ENCODE data around the gene HIGD1A. TPM values are rescaled to one million over a fixed set of nuclear protein-coding genes. Genes with fewer than 3 reads are reported as not detected.

HIGD1A gene
- total and polyA plus RNA-seq, 9 of the 15 experiments (the other 6 are each of a cell fraction or from before 2014, with no cell fraction given), result 165 to 1,185 (median 333) TPM

DNA sequence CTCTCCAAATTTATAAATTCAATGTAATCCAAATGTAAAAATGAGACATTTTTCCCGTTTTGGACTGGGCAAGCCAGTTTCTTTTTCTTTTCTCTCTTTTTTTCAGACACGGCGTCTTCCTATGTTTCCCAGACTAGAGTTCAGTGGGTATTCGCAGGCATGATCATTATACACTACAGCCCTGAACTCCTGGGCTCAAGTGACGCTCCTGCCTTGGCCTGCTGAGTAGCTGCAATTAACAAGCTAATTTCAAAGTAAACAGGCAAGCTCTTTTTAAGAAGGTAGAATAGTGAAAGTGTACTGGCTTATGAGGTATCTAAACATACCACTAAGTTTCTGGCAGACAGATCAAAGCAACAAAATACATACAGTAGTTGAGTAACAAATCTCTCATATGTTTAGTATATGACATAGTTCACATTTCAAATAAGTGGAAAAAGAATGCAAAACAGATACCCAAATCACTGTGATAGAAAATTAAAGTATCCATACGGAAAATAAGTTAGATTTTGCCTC is 13.5 kb downstream of the HIGD1A start:
- Histone ChIP-seq H3K9ac (ENCODE audit: insufficient read depth in 1 of 2, low read depth in 2 of 2, low read length in 2 of 2) (no peak overlapping the region), H3K27ac (ENCODE audit: extremely low read depth, low read depth, low read length) (no peak overlapping the region), H3K9me3 (replicated peaks; ENCODE audit: control insufficient read depth, insufficient read depth, low read depth, low read length) (no peaks in the 10 kb centered on the region), H4K20me1 (replicated peaks; ENCODE audit: control insufficient read depth, insufficient read depth, low read length) (no peaks in the 10 kb centered on the region), H3K4me1 (replicated peaks in 1 of 2; ENCODE audit: control insufficient read depth in 2 of 2, insufficient read depth in 2 of 2, low read length in 2 of 2) (peaks cover 0 to 5% of the 10 kb centered on the region in 2 experiments; a peak in 2 of 5 replicates), H3K36me3 (ENCODE audit: control insufficient read depth, insufficient read depth, low read length) (peaks cover 53% of the 10 kb centered on the region), H3K4me3 (no peak overlapping the region), H3K9me1 (ENCODE audit: control insufficient read depth, insufficient read depth, low read length) (no peaks in the 10 kb centered on the region), H2AFZ (ENCODE audit: low read depth, low read length) (no peak overlapping the region), H3K27me3 (ENCODE audit: control insufficient read depth in 2 of 2, insufficient read depth in 2 of 2, low read length in 2 of 2) (no peaks in the 10 kb centered on the region), H3K79me2 (ENCODE audit: control insufficient read depth, insufficient read depth, low read length) (peaks cover 57% of the 10 kb centered on the region), H3K4me2 (ENCODE audit: insufficient read depth, low read length) (no peak overlapping the region)
- ATAC-seq (no peak), DNase-seq (ENCODE audit: extremely low read depth in 1 of 4, low spot score in 3 of 4) (no peak), FAIRE-seq (no peak)
- no peak for TF ChIP-seq NFATC3 (IDR thresholded peaks at IDR 0.05)
- TF ChIP-seq, protein P1, sequence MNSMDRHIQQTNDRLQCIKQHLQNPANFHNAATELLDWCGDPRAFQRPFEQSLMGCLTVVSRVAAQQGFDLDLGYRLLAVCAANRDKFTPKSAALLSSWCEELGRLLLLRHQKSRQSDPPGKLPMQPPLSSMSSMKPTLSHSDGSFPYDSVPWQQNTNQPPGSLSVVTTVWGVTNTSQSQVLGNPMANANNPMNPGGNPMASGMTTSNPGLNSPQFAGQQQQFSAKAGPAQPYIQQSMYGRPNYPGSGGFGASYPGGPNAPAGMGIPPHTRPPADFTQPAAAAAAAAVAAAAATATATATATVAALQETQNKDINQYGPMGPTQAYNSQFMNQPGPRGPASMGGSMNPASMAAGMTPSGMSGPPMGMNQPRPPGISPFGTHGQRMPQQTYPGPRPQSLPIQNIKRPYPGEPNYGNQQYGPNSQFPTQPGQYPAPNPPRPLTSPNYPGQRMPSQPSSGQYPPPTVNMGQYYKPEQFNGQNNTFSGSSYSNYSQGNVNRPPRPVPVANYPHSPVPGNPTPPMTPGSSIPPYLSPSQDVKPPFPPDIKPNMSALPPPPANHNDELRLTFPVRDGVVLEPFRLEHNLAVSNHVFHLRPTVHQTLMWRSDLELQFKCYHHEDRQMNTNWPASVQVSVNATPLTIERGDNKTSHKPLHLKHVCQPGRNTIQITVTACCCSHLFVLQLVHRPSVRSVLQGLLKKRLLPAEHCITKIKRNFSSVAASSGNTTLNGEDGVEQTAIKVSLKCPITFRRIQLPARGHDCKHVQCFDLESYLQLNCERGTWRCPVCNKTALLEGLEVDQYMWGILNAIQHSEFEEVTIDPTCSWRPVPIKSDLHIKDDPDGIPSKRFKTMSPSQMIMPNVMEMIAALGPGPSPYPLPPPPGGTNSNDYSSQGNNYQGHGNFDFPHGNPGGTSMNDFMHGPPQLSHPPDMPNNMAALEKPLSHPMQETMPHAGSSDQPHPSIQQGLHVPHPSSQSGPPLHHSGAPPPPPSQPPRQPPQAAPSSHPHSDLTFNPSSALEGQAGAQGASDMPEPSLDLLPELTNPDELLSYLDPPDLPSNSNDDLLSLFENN (IDR thresholded peaks at IDR 0.05; ENCODE audit: low read depth in 2 of 2, low read length in 2 of 2), result no peak
- 71% methylated on average over 6 of the region's 6 CpGs for WGBS (ENCODE audit: insufficient coverage, low coverage, missing lambda C conversion rate)
- no TSS peak for BruUV-seq (replicated peaks)
- CTCF ChIA-PET (ENCODE audit: low intra/inter-chr PET ratio), result no interaction called here
- intact Hi-C loops (cut with micrococcal nuclease) (no loop called here), in situ Hi-C loops (cut with MboI) (no loop called here)
- POLR2A ChIA-PET, result interaction anchor here (0.6 to 1.1 kb wide), 2 partner anchors 9 to 16 kb away, joined by 3 read pairs; no protein-coding TSS in a partner anchor
